GM21576 (cell line): Measurements from ENCODE around the gene SGCB.
"Not testable (repeated sequence)": the region's sequence is repeated elsewhere in the genome, so short reads cannot be mapped to it uniquely, and the experiment has no call there.

Experiments used
- ATAC-seq: cut with Tn5 transposase; IDR thresholded peaks from one replicate; pipeline ENCODE4 v1.9.1; 2021; ENCODE audit warnings: mild to moderate bottlenecking, moderate library complexity; ENCODE audit not compliant: unreplicated experiment

SGCB gene

GRCh38 chr4:52038103-52038912 is at the start of gene SGCB:
SGCB (minus strand) TSS chr4:52038299; CDS start chr4:52038259, 40 bp downstream.
- peak; percentile 86 for ATAC-seq

- not testable (repeated sequence) for ATAC-seq
Observed at GRCh38 chr4:52086425-52086824, 48.3 kb upstream of the SGCB start.

GRCh38 chr4:52081216-52081615 is 43.1 kb upstream of the SGCB start:
- no peak for ATAC-seq

- no peak for ATAC-seq
Observed at GRCh38 chr4:52079659-52080058, 41.6 kb upstream of the SGCB start.

GRCh38 chr4:52076731-52077130 is 38.6 kb upstream of the SGCB start:
- ATAC-seq, result no peak

GRCh38 chr4:52071791-52072546 is 33.9 kb upstream of the SGCB start:
- ATAC-seq, result no peak

- no peak for ATAC-seq
Observed at GRCh38 chr4:52069571-52069970, 31.5 kb upstream of the SGCB start.

GRCh38 chr4:52059372-52059771 is 21.3 kb upstream of the SGCB start:
- no peak for ATAC-seq

GRCh38 chr4:52058275-52058674 is 20.2 kb upstream of the SGCB start:
- ATAC-seq, result no peak

GRCh38 chr4:52057196-52057595 is 19.1 kb upstream of the SGCB start:
- no peak for ATAC-seq

- ATAC-seq, result no peak
Observed at GRCh38 chr4:52054254-52054653, 16.2 kb upstream of the SGCB start.

- ATAC-seq, result peak; percentile 65
Observed at GRCh38 chr4:52052475-52052780, 14.3 kb upstream of the SGCB start.

- ATAC-seq, result peak; percentile 56
Observed at GRCh38 chr4:52051615-52052474, 13.7 kb upstream of the SGCB start.

GRCh38 chr4:52051213-52051614 is 13.1 kb upstream of the SGCB start, which contains the start of gene SPATA18:
SPATA18 (plus strand) TSS chr4:52051304; CDS start chr4:52051705, 401 bp downstream.
- peak; percentile 37 for ATAC-seq

- no peak for ATAC-seq
Observed at GRCh38 chr4:52049266-52049665, 11.2 kb upstream of the SGCB start.

GRCh38 chr4:52045028-52045427 is 6.9 kb upstream of the SGCB start:
- ATAC-seq, result no peak

- ATAC-seq, result peak; percentile 46
Observed at GRCh38 chr4:52037689-52038102, 403 bp downstream of the SGCB start.

- no peak for ATAC-seq
Observed at GRCh38 chr4:52036886-52037530, 1.1 kb downstream of the SGCB start.

GRCh38 chr4:52035190-52035589 is 2.9 kb downstream of the SGCB start:
- no peak for ATAC-seq

GRCh38 chr4:52032005-52032404 is 6.1 kb downstream of the SGCB start:
- no peak for ATAC-seq

- ATAC-seq, result no peak
Observed at GRCh38 chr4:52028970-52029369, 9.1 kb downstream of the SGCB start.
